ENCODE measurements around the gene ABLIM3. TPM values are rescaled to one million over a fixed set of nuclear protein-coding genes. Genes with fewer than 3 reads are reported as not detected.

ABLIM3 gene
- total RNA-seq, 4 donors from 2014 or later = 1.6 to 26.4 (median 5.7) TPM

DNA sequence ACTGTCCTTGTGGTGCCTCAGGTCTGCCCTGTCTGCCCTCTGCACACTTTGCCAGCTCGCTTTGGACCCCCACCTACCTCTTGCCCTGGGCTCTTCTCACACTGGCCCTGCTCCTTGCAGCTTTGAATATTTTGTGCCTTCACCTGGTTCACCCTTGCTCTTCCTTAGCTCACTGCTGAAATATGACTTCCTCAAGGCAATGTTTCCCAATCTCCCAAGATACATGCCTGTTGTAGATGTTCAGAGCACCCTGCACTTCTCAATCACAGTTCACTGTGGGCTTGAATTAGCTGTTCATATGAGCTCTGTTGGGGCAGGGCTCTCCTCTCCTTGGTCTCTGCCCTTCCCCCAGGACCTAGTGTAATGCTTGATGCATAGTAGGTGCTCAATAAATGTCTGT is 138.4 kb downstream of the ABLIM3 start:
- Histone ChIP-seq H3K9me3 (no peaks in the 10 kb centered on the region), H3K4me3 (no peak overlapping the region), H3K27ac (no peak overlapping the region), H3K36me3 (no peaks in the 10 kb centered on the region), H3K4me1 (no peaks in the 10 kb centered on the region), H3K27me3 (no peaks in the 10 kb centered on the region)
- no peak for DNase-seq
- TF ChIP-seq CTCF (IDR thresholded peaks at IDR 0.05) = no peak
- TF ChIP-seq POLR2A (IDR thresholded peaks at IDR 0.05) = no peak

- Histone ChIP-seq H3K9me3 (no peaks in the 10 kb centered on the region), H3K27ac (no peak overlapping the region), H3K4me3 (no peak overlapping the region), H3K36me3 (no peaks in the 10 kb centered on the region), H3K4me1 (no peaks in the 10 kb centered on the region), H3K27me3 (no peaks in the 10 kb centered on the region)
- no peak for DNase-seq
- TF ChIP-seq CTCF (IDR thresholded peaks at IDR 0.05) (no peak), POLR2A (IDR thresholded peaks at IDR 0.05) (no peak)
These were observed 138.8 kb downstream of the ABLIM3 start for GRCh38 chr5:149280124-149280523.

DNA sequence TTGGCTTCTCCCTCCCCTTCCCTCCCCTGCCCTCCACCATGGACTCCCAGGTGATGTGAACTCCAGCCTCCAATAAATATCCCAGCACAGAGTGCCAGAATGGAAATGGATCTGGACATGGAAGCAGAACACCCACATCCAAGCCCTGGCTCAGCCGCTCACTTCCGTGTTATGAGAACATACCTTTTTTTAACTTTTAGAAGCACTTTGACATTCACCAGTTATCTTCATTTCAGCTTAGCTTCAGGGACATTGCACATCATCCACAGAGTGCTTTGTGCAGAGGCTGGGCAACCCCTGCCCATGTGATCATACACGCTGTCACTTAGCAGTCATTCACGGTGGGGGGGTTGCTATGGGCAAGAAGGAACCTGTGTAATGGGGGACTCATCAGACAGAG is 139.5 kb downstream of the ABLIM3 start:
- no peak overlapping the region for H3K4me3 ChIP-seq
- H3K4me1 ChIP-seq = no peaks in the 10 kb centered on the region
- no peak for DNase-seq
- H3K27me3 ChIP-seq = no peaks in the 10 kb centered on the region
- TF ChIP-seq POLR2A (IDR thresholded peaks at IDR 0.05) (no peak), CTCF (IDR thresholded peaks at IDR 0.05) (no peak)
- no peak overlapping the region for H3K27ac ChIP-seq
- no peaks in the 10 kb centered on the region for H3K36me3 ChIP-seq
- no peaks in the 10 kb centered on the region for H3K9me3 ChIP-seq

- no peak for TF ChIP-seq POLR2A (IDR thresholded peaks at IDR 0.05)
- no peak for TF ChIP-seq CTCF (IDR thresholded peaks at IDR 0.05)
- no peak overlapping the region for H3K27ac ChIP-seq
- H3K9me3 ChIP-seq = no peaks in the 10 kb centered on the region
- H3K4me1 ChIP-seq = no peaks in the 10 kb centered on the region
- no peaks in the 10 kb centered on the region for H3K27me3 ChIP-seq
- H3K4me3 ChIP-seq = no peak overlapping the region
- H3K36me3 ChIP-seq = no peaks in the 10 kb centered on the region
- no peak for DNase-seq
These were observed 141.0 kb downstream of the ABLIM3 start for GRCh38 chr5:149282027-149282965.

- Histone ChIP-seq H3K9me3 (no peaks in the 10 kb centered on the region), H3K27ac (no peak overlapping the region), H3K27me3 (no peaks in the 10 kb centered on the region)
These were observed 141.7 kb downstream of the ABLIM3 start for GRCh38 chr5:149282966-149283332.

More at GRCh38 chr5:149282966-149283332, 141.7 kb downstream of the ABLIM3 start:
- no peaks in the 10 kb centered on the region for H3K4me1 ChIP-seq
- H3K36me3 ChIP-seq = no peaks in the 10 kb centered on the region
- H3K4me3 ChIP-seq = no peak overlapping the region
- TF ChIP-seq CTCF (IDR thresholded peaks at IDR 0.05) (no peak), POLR2A (IDR thresholded peaks at IDR 0.05) (no peak)
- DNase-seq = no peak

Measured in Peyer's patch (tissue), 4 donors.